Natural killer cell (primary cell): Measurements from ENCODE around the gene ADGRB3. TPM values are rescaled to one million over a fixed set of nuclear protein-coding genes. Genes with fewer than 3 reads are reported as not detected.

Experiments
- ATAC-seq, 3 donors: fragments of 150-1000 bp in 2 of 3; fragments of 200-7000 bp in 1 of 3; cut with Tn5 transposase; 1 replicate in 1 of 3; 2 replicates in 2 of 3; pipeline ENCODE4 v1.10.0; 2021; ENCODE audit warnings: mild to moderate bottlenecking in 2 of 3, moderate library complexity in 2 of 3
- DNase-seq, 2 donors: peaks; one replicate each; pipeline versions ENCODE4 v3.0.0 to v3.0.0-alpha.2; 2013 to 2021; ENCODE audit warnings: mixed read lengths in 1 of 2
- H3K27ac ChIP-seq: one replicate; pipeline ENCODE4 v1.5.1; 2013; ENCODE audit warnings: mild to moderate bottlenecking, low read length
- H3K27me3 ChIP-seq: one replicate; pipeline ENCODE4 v1.6.1; 2013; ENCODE audit warnings: low read length; ENCODE audit not compliant: control insufficient read depth, insufficient read depth
- H3K36me3 ChIP-seq: one replicate; pipeline ENCODE4 v1.6.1; 2013; ENCODE audit warnings: low read length; ENCODE audit not compliant: control insufficient read depth, insufficient read depth
- H3K4me1 ChIP-seq: one replicate; pipeline ENCODE4 v1.6.1; 2013; ENCODE audit warnings: low read length; ENCODE audit not compliant: control insufficient read depth, insufficient read depth
- H3K4me3 ChIP-seq: one replicate; pipeline ENCODE4 v1.5.1; 2013; ENCODE audit warnings: low read length
- H3K9me3 ChIP-seq: one replicate; pipeline ENCODE4 v1.6.1; 2013; ENCODE audit warnings: low read length; ENCODE audit not compliant: control insufficient read depth, insufficient read depth
- H3K27ac Mint-ChIP-seq, 2 donors: one replicate each; pipeline ENCODE4 v1.8.0; 2022; ENCODE audit warnings: mild to moderate bottlenecking in 2 of 2, mixed read lengths in 2 of 2, moderate library complexity in 1 of 2
- H3K27me3 Mint-ChIP-seq, 2 donors: one replicate each; pipeline ENCODE4 v1.8.0; 2022; ENCODE audit warnings: low read depth in 2 of 2, mixed read lengths in 2 of 2
- H3K36me3 Mint-ChIP-seq: one replicate; pipeline ENCODE4 v1.8.0; 2022; ENCODE audit warnings: mixed read lengths
- H3K4me1 Mint-ChIP-seq, 2 donors: one replicate each; pipeline ENCODE4 v1.8.0; 2022; ENCODE audit warnings: mixed read lengths in 2 of 2
- H3K4me3 Mint-ChIP-seq: one replicate; pipeline ENCODE4 v1.8.0; 2022; ENCODE audit warnings: mild to moderate bottlenecking, moderate library complexity, mixed read lengths
- H3K9me3 Mint-ChIP-seq, 2 donors: one replicate each; pipeline ENCODE4 v1.8.0; 2022; ENCODE audit warnings: mixed read lengths in 2 of 2
- WGBS: methylation state at CpG from one replicate; pipeline ENCODE4 v1.1.7; 2013; ENCODE audit warnings: missing lambda C conversion rate; ENCODE audit not compliant: insufficient coverage; 5-methylcytosine and 5-hydroxymethylcytosine counted together
- intact Hi-C: fragments of 100-400 bp; cut with micrococcal nuclease; formaldehyde crosslinking; loops from one replicate; pipeline ENCODE4 v1.14.2; 2022
- total RNA-seq, 4 donors: library from RNA; stranded (reverse); fragments of 120-200 nt in 1 of 4; gene quantifications; one replicate each; pipeline versions ENCODE4 v1.2.3 to v1.2.4, GENCODE V29; 2013 to 2022
- TF ChIP-seq, protein P1 (sequence below): fragments of 200-600 bp; IDR thresholded peaks from one replicate; pipeline ENCODE4 v1.8.0; 2022; ENCODE audit warnings: antibody characterized with exemption

ADGRB3 gene
- total RNA-seq, 3 donors from 2014 or later (not counting 1 experiment from before 2014, with no cell fraction given) = not detected

DNA sequence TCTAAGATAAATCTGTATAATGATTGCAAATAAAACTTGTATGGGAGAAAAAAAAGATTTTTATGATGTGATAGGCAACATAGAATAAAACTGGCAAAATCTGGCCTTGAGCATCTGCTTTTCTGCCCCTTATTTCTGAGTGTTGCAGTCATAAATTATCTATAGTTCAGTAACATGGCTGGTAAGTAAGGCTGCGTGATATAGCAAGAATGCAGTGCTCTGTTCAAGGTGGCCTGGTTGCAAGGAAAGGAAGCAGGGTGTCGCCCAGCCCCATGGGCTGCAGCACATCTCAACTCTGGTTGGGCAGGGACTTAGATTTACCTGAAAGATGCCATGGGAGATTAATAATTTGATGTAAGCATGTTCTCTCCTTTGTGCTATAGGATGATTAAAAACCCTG is 582.3 kb downstream of the ADGRB3 start:
- H3K27me3 ChIP-seq = no peaks in the 10 kb centered on the region
- no peaks in the 10 kb centered on the region for H3K4me1 Mint-ChIP-seq
- no peaks in the 10 kb centered on the region for H3K36me3 Mint-ChIP-seq
- no peak overlapping the region for H3K4me3 Mint-ChIP-seq
- H3K9me3 ChIP-seq = no peaks in the 10 kb centered on the region
- no peak overlapping the region for H3K4me3 ChIP-seq
- H3K27ac ChIP-seq = no peak overlapping the region
- H3K9me3 Mint-ChIP-seq = peaks cover 9 to 11% of the 10 kb centered on the region in 2 donors
- TF ChIP-seq, protein P1, sequence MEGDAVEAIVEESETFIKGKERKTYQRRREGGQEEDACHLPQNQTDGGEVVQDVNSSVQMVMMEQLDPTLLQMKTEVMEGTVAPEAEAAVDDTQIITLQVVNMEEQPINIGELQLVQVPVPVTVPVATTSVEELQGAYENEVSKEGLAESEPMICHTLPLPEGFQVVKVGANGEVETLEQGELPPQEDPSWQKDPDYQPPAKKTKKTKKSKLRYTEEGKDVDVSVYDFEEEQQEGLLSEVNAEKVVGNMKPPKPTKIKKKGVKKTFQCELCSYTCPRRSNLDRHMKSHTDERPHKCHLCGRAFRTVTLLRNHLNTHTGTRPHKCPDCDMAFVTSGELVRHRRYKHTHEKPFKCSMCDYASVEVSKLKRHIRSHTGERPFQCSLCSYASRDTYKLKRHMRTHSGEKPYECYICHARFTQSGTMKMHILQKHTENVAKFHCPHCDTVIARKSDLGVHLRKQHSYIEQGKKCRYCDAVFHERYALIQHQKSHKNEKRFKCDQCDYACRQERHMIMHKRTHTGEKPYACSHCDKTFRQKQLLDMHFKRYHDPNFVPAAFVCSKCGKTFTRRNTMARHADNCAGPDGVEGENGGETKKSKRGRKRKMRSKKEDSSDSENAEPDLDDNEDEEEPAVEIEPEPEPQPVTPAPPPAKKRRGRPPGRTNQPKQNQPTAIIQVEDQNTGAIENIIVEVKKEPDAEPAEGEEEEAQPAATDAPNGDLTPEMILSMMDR = no peak
- H3K27me3 Mint-ChIP-seq = no peaks in the 10 kb centered on the region
- no peak overlapping the region for H3K27ac Mint-ChIP-seq
- ATAC-seq (no peak), DNase-seq (no peak)
- H3K4me1 ChIP-seq = no peaks in the 10 kb centered on the region
- 83% methylated on average over 2 of the region's 2 CpGs for WGBS
- intact Hi-C loops = no loop called here
- no peaks in the 10 kb centered on the region for H3K36me3 ChIP-seq

DNA sequence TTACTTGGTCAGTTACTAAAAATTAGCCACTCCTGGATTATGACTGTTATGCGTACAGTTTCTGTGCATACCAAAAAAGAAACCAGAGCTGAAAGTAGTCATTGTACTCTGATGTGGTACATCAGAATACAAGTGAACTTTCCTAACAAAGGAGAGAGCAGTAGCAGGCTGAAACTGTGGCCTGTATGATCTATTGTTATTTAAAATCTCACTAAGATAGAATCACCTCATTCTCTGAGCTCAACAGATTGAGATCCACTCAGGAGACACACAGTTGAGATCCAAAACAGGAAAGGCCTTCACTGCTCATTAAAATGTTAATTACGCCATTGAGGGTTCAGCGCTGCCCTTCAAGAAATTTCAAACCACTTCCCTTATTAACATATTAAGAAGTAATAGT is 585.3 kb downstream of the ADGRB3 start:
- no peaks in the 10 kb centered on the region for H3K4me1 ChIP-seq
- intact Hi-C loops = no loop called here
- DNase-seq = no peak
- H3K27ac Mint-ChIP-seq = no peak overlapping the region
- no peaks in the 10 kb centered on the region for H3K9me3 ChIP-seq
- H3K36me3 ChIP-seq = no peaks in the 10 kb centered on the region
- H3K27me3 Mint-ChIP-seq = no peaks in the 10 kb centered on the region
- TF ChIP-seq, protein P1 = no peak
- ATAC-seq = no peak
- no peak overlapping the region for H3K4me3 Mint-ChIP-seq
- no peak overlapping the region for H3K27ac ChIP-seq
- WGBS = 83% methylated on average over 1 of the region's 3 CpGs
- H3K36me3 Mint-ChIP-seq = peaks cover 6% of the 10 kb centered on the region
- no peaks in the 10 kb centered on the region for H3K27me3 ChIP-seq
- peaks cover 6 to 10% of the 10 kb centered on the region in 2 donors for H3K9me3 Mint-ChIP-seq
- no peaks in the 10 kb centered on the region for H3K4me1 Mint-ChIP-seq
- no peak overlapping the region for H3K4me3 ChIP-seq

DNA sequence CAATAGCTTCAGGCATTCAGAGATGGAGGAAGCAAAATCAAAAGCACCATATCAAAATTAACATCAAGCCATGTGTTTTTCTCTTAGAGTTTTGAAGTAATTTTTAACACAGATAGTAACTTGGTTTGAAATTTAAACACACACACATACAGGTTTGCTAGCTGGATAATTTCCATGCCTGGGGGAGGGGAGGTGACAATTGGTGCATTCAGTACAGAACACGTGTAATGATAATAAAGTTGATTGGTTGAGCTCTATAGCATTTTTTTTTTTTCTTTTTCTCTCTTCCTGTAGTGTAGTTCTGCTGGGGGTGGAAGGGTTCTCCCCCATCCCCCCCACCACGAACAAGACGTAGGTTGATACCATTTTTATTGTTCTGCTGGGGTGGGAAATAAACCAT is 596.9 kb downstream of the ADGRB3 start:
- TF ChIP-seq, protein P1 = no peak

DNA sequence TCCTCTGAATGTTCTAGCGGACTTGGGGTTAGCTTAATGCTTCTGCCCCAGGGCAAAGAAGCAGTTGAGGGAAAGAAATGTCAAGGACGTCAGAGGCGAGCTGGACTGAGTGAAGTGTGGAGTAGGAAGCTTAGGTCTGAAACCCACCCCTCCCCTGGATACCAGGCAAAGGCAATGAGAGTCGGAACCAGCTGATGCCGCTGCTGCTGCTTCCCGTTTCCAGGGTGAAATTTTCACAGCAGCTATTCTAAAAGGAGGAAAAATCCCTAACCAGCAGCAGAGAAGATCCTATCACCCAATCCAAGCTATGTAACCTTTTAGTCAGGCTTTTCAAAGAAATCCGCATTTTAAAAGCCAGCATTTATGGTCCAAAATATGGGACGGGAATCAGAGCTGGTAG is 597.4 kb downstream of the ADGRB3 start:
- no peaks in the 10 kb centered on the region for H3K36me3 ChIP-seq
- intact Hi-C loops = no loop called here
- no peaks in the 10 kb centered on the region for H3K4me1 ChIP-seq
- H3K9me3 ChIP-seq = peaks cover 8% of the 10 kb centered on the region
- no peak overlapping the region for H3K4me3 ChIP-seq
- Mint-ChIP-seq H3K27me3 (no peaks in the 10 kb centered on the region), H3K4me1 (no peaks in the 10 kb centered on the region), H3K4me3 (no peak overlapping the region), H3K36me3 (no peaks in the 10 kb centered on the region), H3K27ac (no peak overlapping the region), H3K9me3 (peaks cover 11 to 13% of the 10 kb centered on the region in 2 donors)
- TF ChIP-seq, protein P1 = no peak
- H3K27ac ChIP-seq = no peak overlapping the region
- no peak for ATAC-seq
- no peaks in the 10 kb centered on the region for H3K27me3 ChIP-seq
- no peak for DNase-seq
- 17% methylated on average over 8 of the region's 8 CpGs for WGBS

More for the DNA sequence above, 596.9 kb downstream of the ADGRB3 start:
- Mint-ChIP-seq H3K27me3 (no peaks in the 10 kb centered on the region), H3K4me1 (no peaks in the 10 kb centered on the region), H3K36me3 (no peaks in the 10 kb centered on the region), H3K4me3 (no peak overlapping the region), H3K9me3 (peaks cover 13 to 14% of the 10 kb centered on the region in 2 donors), H3K27ac (no peak overlapping the region)
- no peak overlapping the region for H3K4me3 ChIP-seq
- intact Hi-C loops = no loop called here
- ATAC-seq (no peak), DNase-seq (no peak)
- H3K36me3 ChIP-seq = no peaks in the 10 kb centered on the region
- H3K27ac ChIP-seq = no peak overlapping the region
- no CpG with 5 or more reads among the region's 3 CpGs for WGBS
- H3K27me3 ChIP-seq = no peaks in the 10 kb centered on the region
- H3K9me3 ChIP-seq = peaks cover 8% of the 10 kb centered on the region
- no peaks in the 10 kb centered on the region for H3K4me1 ChIP-seq
